ENCODE measurements around the gene NAA80.

Gene NAA80

DNA sequence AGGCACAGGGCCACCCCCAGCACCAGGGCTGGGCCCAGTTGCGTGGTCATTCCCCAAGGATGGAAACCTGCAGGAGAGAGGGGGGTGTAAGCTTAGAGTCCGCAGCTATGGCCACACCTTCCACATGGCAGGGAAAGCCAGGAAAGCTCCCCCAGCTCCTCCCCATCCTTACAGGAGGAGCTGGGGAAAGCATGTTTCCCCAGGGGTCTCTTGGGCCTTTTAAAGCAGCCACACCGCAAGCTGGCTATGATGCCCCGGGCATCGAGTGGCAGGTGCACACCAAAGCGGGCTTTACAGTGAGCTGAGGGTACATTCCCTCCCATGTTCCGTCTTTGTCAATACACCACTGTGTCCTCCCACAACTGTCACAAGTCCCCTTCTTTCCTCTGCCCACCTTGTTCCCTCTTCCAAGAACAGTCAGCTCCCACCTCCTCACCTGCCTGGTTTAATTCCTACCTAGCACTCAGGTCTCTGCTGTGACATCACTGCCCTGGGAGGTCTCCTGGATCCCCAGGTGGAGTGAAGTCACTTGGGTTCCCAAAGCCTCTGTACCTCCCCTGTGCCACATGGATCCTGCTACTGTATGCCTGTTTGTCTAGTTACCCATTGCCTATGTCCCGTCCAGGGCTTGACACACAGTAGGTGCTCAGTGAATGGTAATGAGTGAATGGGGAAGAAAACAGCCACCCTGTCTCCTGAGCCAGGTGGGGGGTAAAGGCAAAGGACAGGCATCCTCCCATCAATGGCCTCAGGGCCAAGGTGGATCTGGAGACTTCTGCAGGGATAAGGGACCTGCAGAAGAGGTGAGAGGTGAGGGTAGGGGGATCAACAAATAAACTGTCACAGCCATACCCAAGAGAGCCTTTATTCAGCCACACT lies 3.4 kb downstream of the NAA80 start:
- ATAC-seq, result no peak
- TF ChIP-seq ZC3H10 (CRISPR knock-in tag; IDR thresholded peaks at IDR 0.05), result no peak
- TF ChIP-seq, protein P1, sequence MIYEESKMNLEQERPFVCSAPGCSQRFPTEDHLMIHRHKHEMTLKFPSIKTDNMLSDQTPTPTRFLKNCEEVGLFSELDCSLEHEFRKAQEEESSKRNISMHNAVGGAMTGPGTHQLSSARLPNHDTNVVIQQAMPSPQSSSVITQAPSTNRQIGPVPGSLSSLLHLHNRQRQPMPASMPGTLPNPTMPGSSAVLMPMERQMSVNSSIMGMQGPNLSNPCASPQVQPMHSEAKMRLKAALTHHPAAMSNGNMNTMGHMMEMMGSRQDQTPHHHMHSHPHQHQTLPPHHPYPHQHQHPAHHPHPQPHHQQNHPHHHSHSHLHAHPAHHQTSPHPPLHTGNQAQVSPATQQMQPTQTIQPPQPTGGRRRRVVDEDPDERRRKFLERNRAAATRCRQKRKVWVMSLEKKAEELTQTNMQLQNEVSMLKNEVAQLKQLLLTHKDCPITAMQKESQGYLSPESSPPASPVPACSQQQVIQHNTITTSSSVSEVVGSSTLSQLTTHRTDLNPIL (CRISPR knock-in tag; IDR thresholded peaks at IDR 0.05; ENCODE audit: low read depth), result no peak
- no peak for TF ChIP-seq ZNF8 (CRISPR knock-in tag; IDR thresholded peaks at IDR 0.05)
- no peak for TF ChIP-seq ZFP30 (CRISPR knock-in tag; IDR thresholded peaks at IDR 0.05)
- TF ChIP-seq, protein P2, sequence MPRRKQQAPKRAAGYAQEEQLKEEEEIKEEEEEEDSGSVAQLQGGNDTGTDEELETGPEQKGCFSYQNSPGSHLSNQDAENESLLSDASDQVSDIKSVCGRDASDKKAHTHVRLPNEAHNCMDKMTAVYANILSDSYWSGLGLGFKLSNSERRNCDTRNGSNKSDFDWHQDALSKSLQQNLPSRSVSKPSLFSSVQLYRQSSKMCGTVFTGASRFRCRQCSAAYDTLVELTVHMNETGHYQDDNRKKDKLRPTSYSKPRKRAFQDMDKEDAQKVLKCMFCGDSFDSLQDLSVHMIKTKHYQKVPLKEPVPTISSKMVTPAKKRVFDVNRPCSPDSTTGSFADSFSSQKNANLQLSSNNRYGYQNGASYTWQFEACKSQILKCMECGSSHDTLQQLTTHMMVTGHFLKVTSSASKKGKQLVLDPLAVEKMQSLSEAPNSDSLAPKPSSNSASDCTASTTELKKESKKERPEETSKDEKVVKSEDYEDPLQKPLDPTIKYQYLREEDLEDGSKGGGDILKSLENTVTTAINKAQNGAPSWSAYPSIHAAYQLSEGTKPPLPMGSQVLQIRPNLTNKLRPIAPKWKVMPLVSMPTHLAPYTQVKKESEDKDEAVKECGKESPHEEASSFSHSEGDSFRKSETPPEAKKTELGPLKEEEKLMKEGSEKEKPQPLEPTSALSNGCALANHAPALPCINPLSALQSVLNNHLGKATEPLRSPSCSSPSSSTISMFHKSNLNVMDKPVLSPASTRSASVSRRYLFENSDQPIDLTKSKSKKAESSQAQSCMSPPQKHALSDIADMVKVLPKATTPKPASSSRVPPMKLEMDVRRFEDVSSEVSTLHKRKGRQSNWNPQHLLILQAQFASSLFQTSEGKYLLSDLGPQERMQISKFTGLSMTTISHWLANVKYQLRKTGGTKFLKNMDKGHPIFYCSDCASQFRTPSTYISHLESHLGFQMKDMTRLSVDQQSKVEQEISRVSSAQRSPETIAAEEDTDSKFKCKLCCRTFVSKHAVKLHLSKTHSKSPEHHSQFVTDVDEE (CRISPR knock-in tag; IDR thresholded peaks at IDR 0.05), result no peak
- no peak for TF ChIP-seq ISL1 (CRISPR knock-in tag; IDR thresholded peaks at IDR 0.05)
- TF ChIP-seq ESRRG (CRISPR knock-in tag; IDR thresholded peaks at IDR 0.05), result no peak
- no peak for TF ChIP-seq OSR1 (CRISPR knock-in tag; IDR thresholded peaks at IDR 0.05)
- TF ChIP-seq RARB (CRISPR knock-in tag; IDR thresholded peaks at IDR 0.05), result no peak
- no peak for TF ChIP-seq ZFP3 (CRISPR knock-in tag; IDR thresholded peaks at IDR 0.05)
- no peak for TF ChIP-seq ZNF70 (CRISPR knock-in tag; IDR thresholded peaks at IDR 0.05)
- no peak for TF ChIP-seq TOX (CRISPR knock-in tag; IDR thresholded peaks at IDR 0.05; ENCODE audit: borderline replicate concordance)
- no peak for TF ChIP-seq TCF4 (CRISPR knock-in tag; IDR thresholded peaks at IDR 0.05; ENCODE audit: borderline replicate concordance)
- TF ChIP-seq, protein P3, sequence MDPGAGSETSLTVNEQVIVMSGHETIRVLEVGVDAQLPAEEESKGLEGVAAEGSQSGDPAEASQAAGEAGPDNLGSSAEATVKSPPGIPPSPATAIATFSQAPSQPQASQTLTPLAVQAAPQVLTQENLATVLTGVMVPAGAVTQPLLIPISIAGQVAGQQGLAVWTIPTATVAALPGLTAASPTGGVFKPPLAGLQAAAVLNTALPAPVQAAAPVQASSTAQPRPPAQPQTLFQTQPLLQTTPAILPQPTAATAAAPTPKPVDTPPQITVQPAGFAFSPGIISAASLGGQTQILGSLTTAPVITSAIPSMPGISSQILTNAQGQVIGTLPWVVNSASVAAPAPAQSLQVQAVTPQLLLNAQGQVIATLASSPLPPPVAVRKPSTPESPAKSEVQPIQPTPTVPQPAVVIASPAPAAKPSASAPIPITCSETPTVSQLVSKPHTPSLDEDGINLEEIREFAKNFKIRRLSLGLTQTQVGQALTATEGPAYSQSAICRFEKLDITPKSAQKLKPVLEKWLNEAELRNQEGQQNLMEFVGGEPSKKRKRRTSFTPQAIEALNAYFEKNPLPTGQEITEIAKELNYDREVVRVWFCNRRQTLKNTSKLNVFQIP (CRISPR knock-in tag; IDR thresholded peaks at IDR 0.05; ENCODE audit: borderline replicate concordance, low read depth), result no peak
- TF ChIP-seq ZNF565 (CRISPR knock-in tag; conservative IDR thresholded peaks at IDR 0.05; ENCODE audit: low read depth), result no peak
- TF ChIP-seq, protein P4, sequence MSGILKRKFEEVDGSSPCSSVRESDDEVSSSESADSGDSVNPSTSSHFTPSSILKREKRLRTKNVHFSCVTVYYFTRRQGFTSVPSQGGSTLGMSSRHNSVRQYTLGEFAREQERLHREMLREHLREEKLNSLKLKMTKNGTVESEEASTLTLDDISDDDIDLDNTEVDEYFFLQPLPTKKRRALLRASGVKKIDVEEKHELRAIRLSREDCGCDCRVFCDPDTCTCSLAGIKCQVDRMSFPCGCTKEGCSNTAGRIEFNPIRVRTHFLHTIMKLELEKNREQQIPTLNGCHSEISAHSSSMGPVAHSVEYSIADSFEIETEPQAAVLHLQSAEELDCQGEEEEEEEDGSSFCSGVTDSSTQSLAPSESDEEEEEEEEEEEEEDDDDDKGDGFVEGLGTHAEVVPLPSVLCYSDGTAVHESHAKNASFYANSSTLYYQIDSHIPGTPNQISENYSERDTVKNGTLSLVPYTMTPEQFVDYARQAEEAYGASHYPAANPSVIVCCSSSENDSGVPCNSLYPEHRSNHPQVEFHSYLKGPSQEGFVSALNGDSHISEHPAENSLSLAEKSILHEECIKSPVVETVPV (CRISPR knock-in tag; IDR thresholded peaks at IDR 0.05), result no peak
- TF ChIP-seq BACH2 (CRISPR knock-in tag; IDR thresholded peaks at IDR 0.05; ENCODE audit: borderline replicate concordance), result no peak

DNA sequence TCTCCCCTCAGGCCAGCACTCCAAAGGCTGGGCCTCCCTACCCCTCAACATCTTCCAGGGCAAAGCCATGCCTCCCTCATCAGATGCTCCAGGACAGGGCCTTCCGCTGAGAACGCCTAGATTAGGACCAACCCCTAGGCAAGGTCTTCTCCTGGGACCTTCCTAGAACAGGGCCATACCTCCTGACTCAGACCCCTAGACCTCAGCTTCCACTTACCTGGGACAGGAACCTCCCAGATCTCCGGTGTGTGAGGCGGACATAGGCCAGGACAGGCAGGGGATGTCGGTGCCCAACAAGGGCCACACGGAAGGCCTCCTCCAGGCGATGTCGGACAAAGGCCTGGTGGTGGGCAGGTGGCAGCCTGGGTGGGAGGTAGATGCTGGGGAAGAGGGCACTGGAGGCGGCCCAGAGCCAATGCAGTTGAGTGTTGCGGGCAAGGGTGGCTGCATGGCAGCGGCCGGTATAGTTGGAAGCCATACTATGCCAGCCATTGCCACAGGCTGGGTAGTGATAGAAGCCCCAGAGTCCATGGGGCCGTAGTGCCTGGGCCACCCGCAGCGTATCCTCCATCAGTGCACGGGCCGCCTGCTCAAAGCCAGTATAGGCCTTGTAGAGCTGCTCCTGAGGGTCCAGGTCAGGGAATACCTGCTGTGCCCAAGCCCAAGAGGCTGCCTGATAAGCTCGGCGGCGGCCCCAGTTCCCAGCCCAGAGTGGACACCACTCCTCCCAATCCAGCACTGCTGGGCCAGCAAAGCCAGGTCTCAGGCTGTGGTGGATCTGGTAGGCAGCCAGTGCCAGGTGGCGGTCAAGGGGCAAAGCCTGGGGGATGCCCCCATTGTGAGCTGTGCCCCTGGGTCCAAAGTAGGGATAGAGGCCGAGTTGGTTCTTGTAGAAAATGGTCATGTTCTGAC lies 4.5 kb downstream of the NAA80 start:
- no peak for ATAC-seq
- TF ChIP-seq ISL1 (CRISPR knock-in tag; IDR thresholded peaks at IDR 0.05), result no peak
- TF ChIP-seq TCF4 (CRISPR knock-in tag; IDR thresholded peaks at IDR 0.05; ENCODE audit: borderline replicate concordance), result no peak
- no peak for TF ChIP-seq RARB (CRISPR knock-in tag; IDR thresholded peaks at IDR 0.05)
- no peak for TF ChIP-seq ZFP3 (CRISPR knock-in tag; IDR thresholded peaks at IDR 0.05)
- TF ChIP-seq TOX (CRISPR knock-in tag; IDR thresholded peaks at IDR 0.05; ENCODE audit: borderline replicate concordance), result no peak
- no peak for TF ChIP-seq PPARA (CRISPR knock-in tag; IDR thresholded peaks at IDR 0.05; ENCODE audit: borderline replicate concordance)
- TF ChIP-seq, protein P5, sequence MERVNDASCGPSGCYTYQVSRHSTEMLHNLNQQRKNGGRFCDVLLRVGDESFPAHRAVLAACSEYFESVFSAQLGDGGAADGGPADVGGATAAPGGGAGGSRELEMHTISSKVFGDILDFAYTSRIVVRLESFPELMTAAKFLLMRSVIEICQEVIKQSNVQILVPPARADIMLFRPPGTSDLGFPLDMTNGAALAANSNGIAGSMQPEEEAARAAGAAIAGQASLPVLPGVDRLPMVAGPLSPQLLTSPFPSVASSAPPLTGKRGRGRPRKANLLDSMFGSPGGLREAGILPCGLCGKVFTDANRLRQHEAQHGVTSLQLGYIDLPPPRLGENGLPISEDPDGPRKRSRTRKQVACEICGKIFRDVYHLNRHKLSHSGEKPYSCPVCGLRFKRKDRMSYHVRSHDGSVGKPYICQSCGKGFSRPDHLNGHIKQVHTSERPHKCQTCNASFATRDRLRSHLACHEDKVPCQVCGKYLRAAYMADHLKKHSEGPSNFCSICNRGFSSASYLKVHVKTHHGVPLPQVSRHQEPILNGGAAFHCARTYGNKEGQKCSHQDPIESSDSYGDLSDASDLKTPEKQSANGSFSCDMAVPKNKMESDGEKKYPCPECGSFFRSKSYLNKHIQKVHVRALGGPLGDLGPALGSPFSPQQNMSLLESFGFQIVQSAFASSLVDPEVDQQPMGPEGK (CRISPR knock-in tag; IDR thresholded peaks at IDR 0.05; ENCODE audit: borderline replicate concordance), result no peak
- no peak for TF ChIP-seq ZC3H10 (CRISPR knock-in tag; IDR thresholded peaks at IDR 0.05)
- TF ChIP-seq, protein P3 (CRISPR knock-in tag; IDR thresholded peaks at IDR 0.05; ENCODE audit: borderline replicate concordance, low read depth), result no peak
- TF ChIP-seq, protein P4 (CRISPR knock-in tag; IDR thresholded peaks at IDR 0.05), result no peak
- no peak for TF ChIP-seq GLIS3 (CRISPR knock-in tag; IDR thresholded peaks at IDR 0.05)
- TF ChIP-seq, protein P2 (CRISPR knock-in tag; IDR thresholded peaks at IDR 0.05), result no peak
- TF ChIP-seq BACH2 (CRISPR knock-in tag; IDR thresholded peaks at IDR 0.05; ENCODE audit: borderline replicate concordance), result no peak

All from SK-N-SH treated with all-trans-retinoic acid at 6 μM for 48 hours (cell line).